ENCODE measurements around the gene KLK13.

Gene KLK13

DNA sequence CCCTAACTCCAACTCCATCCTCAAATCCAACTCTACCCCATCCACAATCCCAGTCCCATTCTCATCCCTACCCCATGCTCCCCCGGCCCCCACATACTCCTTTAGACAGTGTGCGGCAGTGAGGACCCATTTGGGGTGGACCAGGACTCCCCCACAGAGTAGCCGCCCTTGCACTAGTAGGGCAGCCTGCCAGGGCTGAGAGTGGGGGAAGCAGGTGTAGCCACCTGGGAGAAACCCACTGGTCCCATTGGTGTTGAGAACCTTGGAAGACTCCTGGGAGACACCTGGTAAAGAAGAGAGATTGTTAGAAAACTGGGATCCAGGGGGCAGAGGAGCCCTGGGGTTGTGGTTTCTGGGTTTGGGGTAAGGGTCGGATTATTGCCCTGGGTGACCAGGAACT, 4.6 kb downstream of the KLK13 start:
- no peak for DNase-seq

DNA sequence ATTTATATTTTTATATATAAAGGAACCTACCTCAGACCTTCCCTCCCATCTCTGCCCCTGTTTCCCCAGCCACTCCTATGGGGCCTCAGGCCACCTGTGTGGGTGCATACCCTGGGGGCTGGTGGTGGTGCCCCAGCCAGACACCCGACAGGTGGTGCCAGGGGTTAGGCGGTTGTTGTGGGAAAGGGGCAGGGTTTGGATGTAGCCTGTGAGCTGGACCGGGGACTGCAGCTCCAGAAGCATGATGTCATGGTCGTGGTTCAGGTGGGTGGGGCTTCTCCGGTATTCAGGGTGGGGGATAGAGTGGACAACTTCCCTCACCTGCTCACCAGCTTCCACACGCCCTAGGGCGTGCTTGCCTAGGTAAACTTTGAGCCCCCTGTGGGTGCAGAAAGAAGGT, 5.2 kb downstream of the KLK13 start:
- DNase-seq = no peak

DNA sequence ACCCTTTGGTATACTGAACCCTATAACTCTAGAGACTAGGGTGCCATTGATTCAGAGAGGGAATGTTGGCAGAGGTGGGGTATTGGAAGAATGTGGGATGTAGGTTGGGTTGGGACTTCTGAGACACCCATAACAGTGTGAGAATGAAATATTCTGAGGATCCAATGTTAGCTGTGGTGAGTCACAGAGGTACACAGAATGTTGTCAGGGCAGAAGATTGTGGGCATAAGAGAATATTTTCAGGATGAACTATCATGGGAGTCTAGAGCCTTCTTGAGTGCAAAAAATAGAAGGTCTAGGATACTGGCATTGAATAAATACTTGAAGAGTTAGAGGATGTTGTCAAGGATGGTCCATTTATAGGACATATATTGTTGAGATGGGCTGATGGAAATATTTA, 9.0 kb downstream of the KLK13 start:
- no peak for DNase-seq

DNA sequence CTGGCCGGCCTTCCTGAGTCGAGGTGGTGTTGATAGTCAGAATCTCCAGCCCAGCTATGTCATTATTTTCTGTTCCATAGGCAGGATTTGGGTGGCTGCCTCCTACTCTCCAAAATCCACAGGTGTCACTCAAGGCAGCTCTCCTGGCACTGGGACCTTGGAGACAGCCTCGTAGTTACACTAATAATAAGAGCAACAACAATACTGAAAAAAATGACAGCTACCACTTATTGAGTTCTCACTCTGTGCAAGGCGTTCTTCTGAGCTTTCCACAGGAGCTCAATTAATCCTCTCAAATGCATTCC, 17.9 kb downstream of the KLK13 start:
- no peak for DNase-seq

DNA sequence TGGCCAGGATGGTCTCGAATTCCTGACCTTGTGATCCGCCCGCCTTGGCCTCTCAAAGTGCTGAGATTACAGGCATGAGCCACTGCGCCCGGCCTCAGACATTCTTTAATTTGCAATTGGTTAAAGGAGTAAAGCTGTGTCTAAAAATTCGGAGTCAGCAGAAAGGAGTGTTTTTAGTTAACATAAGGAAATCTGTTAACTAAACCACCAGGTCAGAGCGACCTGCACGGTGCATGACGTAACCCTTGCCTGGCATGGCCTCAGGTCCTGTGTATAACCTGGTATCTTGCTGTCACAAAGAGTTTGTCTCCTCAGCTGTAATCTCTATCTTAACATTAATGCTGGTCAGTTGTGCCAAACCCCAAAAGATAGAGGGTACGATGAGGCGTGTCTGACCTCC, 20.6 kb downstream of the KLK13 start:
- no peak for DNase-seq

DNA sequence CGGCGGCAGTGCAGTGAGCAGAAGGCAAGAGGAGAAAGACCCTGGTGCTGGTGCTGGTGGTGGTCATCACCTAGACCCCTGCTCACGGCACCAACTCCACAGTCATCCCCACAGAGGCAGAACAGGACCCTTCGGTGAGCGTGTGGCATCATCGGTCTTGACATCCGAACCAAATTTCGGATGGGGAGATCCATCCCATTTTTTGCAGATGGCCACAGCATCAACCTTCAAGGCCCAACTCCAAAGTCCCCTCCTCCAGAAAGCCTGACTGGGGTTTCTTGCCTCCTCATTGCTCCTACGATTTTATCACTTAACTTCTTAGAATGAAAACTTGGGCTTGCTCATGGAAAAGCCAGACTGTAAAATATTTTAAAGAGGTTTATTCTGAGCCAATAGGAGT, 21.4 kb downstream of the KLK13 start:
- DNase-seq = no peak

DNA sequence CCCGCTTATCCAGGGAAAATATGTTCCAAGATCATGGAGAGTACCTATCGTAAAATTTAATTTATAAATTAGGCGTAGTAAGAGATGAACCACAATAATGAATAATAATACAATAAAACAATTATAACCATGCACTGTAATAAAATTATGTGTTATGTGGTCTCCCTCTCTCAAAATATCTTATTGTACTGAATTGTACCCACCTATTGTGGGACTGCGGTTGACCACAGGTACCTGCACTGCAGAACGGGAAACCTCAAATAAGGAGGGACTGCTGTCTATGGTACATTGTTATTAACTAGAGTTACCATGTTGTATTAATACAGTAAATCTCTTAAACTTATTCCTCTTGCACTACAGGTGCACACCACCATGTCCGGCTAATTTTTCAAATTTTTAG, 24.7 kb downstream of the KLK13 start:
- DNase-seq = no peak

DNA sequence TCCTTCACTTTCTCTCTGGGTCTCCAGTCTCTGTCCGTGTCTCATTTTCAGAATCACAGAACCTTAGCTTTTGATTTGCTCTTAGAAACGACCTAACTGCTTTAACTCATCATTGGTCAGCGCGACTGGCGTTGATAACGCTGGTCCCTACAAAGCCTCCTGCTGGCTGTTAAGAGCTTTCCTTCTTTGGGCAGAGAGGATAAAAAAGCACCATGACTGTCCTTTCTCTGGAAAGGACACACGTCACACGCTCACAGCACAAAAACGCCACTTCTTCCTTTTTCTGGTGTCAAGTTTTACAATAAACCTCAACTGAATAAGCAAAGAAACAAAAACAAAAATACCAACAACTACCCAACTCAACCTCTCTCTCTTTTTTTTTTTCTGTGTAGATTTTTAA, 28.4 kb downstream of the KLK13 start:
- no peak for DNase-seq

DNA sequence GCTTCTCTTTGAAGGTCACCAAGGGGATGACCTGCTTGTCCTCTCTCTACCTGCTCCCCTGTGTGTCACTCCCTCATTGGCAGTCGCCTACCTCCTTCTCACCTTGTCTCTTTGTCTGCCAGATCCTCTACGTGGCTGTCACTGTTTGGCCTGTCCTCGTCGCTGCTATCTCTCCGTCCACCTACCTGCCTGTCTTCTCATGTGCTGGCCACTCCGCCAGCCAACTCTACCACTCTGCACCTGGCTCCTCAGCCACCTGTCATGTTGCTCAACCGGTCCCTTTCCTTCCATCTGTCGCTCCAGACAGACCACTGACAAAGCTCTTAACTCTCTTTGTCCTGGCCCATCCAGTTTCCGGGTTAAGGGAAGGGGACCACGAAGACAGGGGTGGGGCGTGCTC, 30.2 kb downstream of the KLK13 start, which contains the start of gene KLK12:
Gene KLK12 (minus strand): TSS at position 299 of the 400 bp plus-strand sequence. CDS start 381 bp downstream, outside the sequence.
- DNase-seq = no peak

DNA sequence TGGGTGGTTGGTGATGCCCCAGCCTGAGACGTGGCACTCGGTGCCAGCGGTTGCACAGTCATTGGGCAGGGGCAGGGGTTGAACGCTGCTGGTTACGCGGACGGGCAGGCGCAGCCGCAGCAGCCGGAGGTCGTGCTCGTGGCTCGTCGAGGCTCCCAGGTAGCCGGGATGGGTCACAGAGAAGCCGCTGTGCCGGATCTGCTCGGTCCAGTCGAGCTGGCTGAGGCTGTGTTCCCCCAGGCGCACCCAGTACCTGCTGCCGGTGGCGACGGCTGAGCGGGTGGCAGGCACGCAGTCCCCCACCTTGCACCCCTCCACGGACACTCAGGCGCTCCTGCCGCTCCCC, 33.0 kb downstream of the KLK13 start:
- DNase-seq = no peak

DNA sequence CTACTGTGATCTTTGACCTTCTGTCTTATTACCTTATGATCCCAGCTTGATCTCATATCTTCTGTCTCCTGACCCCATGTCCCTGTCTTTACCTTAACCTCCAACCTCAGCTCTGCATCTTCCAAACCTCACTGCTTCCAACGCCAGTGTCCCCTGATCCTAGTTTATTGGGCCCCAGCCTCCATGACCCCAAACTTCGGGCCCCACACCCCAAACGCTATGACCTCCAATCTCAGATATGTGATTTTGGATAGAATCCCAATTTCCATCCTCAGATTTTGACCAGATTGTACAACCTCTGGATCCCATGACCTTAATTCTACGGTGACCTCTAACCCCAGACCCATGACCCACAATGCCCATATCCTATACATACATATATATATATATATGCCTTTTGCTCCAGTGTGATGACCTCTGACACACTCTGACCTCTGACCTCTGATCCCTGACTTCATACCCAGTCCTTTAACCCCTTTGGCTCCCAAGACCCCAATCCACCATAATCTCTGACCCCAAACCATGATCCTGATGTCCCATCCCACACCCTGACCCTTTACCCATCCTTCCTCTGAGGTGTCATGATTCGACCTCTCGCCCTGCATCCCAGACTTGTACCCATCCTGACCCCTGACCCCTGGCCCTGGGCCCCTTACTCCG, 33.5 kb downstream of the KLK13 start:
- DNase-seq = no peak

DNA sequence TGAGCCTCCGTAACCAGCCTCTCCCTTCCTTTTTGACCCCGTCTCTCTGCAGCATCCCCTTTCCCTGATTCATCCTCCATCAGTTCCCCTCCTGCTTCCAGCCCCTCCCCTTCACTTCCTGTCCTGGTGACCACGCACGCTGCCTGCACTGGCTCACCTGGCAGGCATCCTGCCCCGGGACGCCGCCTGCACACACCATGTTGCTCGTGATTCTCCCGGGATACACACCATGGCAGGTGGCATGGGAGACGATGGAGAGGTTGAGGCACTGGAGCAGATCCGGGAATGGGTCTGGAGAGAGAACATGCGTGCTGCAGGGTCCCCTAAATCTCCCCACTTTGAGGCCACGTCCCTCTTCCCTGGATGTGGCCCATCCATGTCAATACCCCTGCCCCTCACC, 34.3 kb downstream of the KLK13 start:
- DNase-seq = no peak

DNA sequence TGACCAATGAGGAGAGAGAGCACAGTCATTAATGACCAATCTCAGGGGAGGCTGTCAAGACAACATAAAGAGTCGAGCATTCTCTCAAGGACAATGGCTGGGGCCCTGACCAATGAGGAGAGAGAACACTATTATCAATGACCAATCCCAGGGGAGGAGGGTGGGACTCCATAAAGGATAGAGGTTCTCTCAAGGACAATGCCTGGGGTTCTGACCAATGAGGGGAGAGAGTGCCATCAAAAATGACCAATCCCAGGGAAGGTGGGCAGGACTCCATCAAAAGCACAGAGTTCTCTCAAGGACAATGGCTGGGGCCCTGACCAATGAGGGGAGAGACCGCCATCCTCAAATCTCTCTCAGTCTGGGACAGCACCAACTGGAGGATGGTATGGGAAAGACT, 35.2 kb downstream of the KLK13 start:
- DNase-seq = no peak

DNA sequence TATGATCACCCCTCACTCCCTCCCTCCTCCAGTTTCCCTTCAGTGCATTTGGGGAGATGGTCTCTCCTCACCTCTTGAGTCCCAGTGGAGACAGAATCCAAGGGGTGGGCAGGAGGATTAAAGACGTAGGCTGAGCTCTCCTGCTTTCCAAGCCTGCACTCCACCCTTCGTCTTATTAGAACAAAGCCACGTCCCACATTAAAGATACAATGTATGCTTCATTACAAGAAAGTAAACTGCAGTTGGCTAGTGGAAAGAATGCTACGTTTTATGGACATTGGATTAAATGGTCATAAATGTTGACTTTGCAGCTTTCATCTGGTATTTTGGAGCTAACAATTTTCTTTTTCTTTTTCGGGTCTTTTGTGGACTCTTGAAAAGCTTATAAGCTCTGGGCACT, 37.0 kb downstream of the KLK13 start:
- DNase-seq = no peak

DNA sequence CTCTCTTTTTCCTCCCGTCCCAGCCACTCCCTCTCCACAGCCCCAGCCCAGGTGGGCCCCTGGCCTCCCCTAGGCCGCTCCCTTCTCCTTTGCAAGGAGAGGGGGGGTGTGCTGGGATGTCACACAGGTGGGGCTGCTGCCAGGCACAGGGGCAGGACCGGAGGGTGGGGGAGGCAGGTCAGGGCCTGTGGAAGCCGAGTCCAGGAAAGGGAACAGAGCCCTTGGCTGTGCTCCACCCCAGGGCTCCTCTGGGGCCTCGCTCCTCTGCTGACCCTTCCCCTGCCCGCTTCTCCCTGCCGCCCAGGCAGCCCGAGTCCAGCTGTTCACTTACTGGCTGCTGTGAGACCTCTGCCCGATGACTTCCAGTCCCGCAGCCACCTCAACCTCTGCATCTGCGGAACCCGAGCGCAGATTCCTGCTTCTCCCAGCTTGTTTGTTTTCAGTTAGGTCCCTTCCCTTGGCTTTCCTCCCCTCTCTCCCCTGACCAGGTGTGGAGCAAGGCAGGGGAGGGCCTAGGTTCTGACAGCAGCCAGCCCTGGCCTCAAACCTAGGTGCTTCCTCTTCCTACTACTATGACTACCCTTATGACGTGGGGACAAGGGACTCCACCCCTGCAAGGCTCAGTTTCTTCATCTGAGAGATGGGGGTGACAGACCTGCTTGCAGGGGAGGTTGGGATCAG, 37.6 kb downstream of the KLK13 start:
- no peak for DNase-seq

DNA sequence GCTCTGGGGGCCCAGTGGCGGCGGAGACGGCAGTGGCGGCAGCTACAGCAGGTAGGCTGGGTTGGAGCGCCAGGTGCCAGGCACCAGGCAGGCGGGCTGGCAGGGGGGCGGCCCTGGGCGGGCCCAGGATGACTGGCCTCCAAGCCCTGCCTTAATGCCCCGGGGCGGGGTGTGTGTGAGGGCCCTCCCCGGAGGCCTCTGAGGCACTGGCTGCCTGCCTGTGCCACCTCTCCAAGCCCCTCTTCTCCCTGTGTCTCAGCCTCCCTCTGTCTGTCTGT, 38.4 kb downstream of the KLK13 start, which contains the start of gene KLK11:
Gene KLK11 (minus strand): TSS at position 63 of the 278 bp plus-strand sequence. CDS start 985 bp downstream, outside the sequence.
- DNase-seq = no peak

DNA sequence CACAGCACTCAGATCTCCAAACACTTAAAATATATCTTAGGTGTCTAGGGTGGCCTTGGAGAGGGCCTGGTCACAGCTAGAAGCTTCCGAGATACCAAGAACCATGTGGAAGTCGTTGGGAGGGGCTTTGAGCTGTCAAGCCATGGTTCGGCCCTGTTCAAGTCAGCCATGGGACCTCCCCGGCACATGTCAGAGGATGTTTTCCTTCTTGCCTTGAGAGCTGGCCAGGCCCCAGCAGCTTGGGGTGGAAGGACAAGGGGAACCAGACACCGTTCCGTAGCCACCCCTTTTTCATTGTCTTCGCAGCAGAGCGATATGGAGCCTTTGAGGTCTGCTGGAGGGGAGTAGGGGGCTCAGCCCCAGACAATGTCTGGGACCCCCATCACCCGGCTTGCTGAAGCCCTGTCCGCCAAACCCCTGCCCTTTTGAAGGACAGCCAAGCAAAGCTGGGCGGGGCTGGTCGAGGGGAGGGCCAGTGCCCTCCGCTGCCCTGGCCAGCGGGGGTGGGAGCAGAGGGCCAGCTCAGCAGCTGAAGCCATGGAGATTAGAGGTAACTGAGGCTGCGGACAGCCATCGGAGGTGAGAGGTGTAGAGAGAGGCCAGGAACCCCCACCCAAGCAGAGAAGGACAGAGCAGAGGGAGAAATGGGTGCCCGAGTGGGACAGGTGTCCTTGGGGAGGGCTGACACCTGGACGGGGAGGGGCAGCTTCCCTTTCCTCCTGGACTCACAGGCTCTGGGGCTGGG, 38.9 kb downstream of the KLK13 start:
- no peak for DNase-seq

DNA sequence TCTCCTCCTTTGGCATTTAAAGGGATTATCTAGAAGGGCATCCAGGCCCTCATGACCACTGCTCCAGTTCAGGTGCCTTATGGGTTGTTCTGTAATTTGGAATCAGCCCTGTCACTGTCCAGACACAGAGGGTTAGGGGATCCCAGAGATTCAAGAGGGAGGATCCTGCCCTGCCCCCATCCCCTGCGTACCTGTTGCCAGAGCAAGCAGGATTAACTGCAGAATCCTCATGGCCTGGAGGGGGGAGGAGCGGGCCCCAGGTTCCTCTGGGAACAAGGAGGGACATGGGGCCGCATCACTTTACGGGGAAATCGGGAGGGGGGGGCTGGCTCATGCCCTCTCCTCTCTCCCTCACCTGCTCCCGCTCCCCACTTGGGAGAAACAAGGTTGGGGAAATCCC, 39.5 kb downstream of the KLK13 start:
- no peak for DNase-seq

DNA sequence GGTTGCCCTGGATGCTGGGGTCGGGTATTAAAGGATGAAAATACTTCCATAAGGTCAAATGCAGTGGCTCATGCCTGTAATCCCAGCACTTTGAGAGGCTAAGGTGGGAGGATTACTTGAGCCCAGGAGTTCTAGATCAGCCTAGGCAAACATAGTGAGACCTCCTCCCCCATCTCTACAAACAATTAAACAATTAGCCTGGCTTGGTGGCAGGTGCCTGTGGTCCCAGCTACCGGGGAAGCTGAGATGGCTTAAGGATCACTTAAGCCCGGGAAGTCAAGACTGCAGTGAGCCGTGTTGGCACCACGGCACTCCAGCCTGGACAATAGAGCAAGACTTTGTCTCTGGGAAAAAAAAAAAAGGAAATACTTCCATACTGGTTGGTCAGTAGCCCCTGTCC, 40.0 kb downstream of the KLK13 start:
- no peak for DNase-seq

DNA sequence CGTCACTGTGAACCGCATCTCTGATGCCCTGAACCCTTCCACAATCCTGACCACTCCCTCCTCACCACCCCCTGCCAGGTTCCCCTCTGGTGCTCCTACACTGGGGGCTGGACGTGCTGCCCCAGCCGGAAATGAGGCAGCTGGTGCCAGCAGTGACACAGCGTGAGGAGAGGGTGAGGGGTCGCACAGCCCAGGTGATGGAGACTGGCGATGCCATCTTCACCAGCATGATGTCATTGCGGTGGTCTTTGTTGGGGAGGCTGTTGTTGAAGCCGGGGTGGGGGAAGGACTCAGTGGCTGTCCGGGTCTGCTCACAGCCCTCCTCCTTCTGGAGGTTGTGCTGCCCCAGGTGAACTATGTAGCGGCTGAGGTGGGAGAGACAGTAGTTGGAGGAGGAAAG, 40.9 kb downstream of the KLK13 start:
- no peak for DNase-seq

DNA sequence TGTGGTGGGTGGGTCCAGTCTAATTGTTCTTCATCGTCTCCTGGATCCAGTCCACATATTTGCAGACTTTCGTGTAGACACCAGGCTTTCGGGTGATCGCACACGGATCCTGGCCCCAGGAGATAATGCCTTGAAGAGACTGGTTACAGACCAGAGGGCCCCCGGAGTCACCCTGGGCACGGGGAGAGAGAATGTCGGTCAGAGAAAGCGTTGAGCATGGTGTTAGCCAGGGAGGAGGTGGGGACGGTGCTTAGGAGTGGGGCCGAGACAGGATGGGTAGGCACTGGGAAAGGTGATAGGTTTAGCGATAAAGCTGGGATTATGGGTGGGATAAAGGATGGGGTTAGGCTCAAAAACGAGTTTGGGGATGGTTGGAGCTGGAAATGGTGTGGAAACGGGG, 42.4 kb downstream of the KLK13 start:
- DNase-seq = no peak

DNA sequence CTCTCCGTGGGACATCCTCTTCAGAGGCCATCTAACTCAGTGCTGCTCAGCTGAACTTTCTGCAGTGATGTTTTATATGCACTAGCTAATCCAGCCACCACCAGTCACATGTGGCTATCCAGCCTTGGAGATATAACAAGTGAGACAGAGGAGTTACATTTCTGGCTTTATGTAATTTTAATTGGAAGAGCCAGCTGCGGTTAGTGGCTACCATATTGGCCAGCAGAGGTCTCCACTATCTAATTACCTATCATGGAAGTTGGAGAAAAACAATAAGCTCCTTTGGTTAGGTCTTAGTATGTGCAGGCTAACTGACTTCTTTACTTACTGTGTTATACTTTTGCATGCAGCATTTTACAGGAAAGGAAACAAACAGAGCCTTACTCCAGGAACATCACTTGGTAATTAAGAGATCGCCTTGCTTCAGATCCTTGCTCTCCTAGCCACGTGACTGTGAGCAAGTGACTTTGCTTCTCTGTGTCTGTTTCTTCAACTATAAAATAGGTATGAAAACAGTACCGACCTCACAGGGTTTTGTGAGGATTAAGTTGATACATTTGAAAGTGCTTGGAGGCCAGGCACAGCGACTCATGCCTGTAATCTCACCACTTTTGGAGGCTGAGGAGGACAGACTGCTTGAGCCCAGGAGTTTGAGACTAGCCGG, 43.8 kb downstream of the KLK13 start:
- no peak for DNase-seq

DNA sequence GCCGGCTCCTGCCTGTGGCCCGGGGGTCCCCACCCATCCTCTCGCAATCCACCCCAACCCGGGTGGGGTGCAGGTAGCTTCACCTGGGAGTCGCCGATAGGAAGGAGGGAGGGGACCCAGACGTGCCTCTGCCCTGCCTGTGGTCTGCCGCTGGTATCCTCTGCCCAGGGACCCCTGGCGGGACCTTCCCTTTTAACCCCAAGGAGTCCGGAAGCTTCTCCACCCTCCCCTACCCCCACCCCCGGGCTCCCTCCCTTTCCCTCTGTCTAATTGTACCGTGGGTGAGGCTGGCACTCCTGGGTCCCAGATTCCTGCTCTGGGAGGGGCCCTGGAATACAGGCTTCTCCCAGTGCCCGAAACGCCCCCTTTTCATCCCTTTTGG, 45.4 kb downstream of the KLK13 start, which contains the start of gene KLK10:
Gene KLK10 (minus strand): TSS at position 166 of the 382 bp plus-strand sequence. CDS start 579 bp downstream, outside the sequence.
- no peak for DNase-seq

All from activated gamma-delta T cell (primary cell).